ENCODE data around the gene PTPRD.

GRCh38 chr9:10095208-10095607 lies 517.6 kb downstream of the PTPRD start:
- no peak for TF ChIP-seq CTCF (IDR thresholded peaks at IDR 0.05)
- no peak for TF ChIP-seq POLR2A (IDR thresholded peaks at IDR 0.05)
